Hepatocyte (in vitro differentiated cells): ENCODE measurements around the gene AUNIP. TPM values are rescaled to one million over a fixed set of nuclear protein-coding genes. Genes with fewer than 3 reads are reported as not detected.
A peak's percentile ranks its signal among the peaks of the same experiment; 100 is the strongest.

Experiments
- DNase-seq: peaks from one replicate; pipeline ENCODE4 v3.0.0-alpha.2; 2016; ENCODE audit warnings: low spot score
- H2AFZ ChIP-seq: fragments of 200-600 bp; sonication (generic); 2 replicates; pipeline ENCODE4 v1.6.0; 2016; ENCODE audit warnings: antibody characterized with exemption, mild to moderate bottlenecking
- H3K27ac ChIP-seq: fragments of 200-600 bp; sonication (generic); 2 replicates; pipeline ENCODE4 v1.5.1; 2016; ENCODE audit warnings: mild to moderate bottlenecking
- H3K27me3 ChIP-seq: fragments of 200-600 bp; sonication (generic); 2 replicates; pipeline ENCODE4 v1.6.1; 2016
- H3K36me3 ChIP-seq: fragments of 200-600 bp; sonication (generic); replicated peaks from 2 replicates; pipeline ENCODE4 v1.5.1; 2016; ENCODE audit warnings: low read depth; ENCODE audit not compliant: insufficient read depth
- H3K4me1 ChIP-seq: fragments of 200-600 bp; sonication (generic); 2 replicates; pipeline ENCODE4 v1.5.1; 2016; ENCODE audit warnings: mild to moderate bottlenecking, moderate library complexity; ENCODE audit not compliant: insufficient read depth
- H3K4me2 ChIP-seq: fragments of 200-600 bp; sonication (generic); 2 replicates; pipeline ENCODE4 v1.6.0; 2016
- H3K4me3 ChIP-seq: fragments of 200-600 bp; sonication (generic); 2 replicates; pipeline ENCODE4 v1.5.1; 2016; ENCODE audit warnings: mild to moderate bottlenecking
- H3K79me2 ChIP-seq: fragments of 200-600 bp; sonication (generic); 2 replicates; pipeline ENCODE4 v1.6.0; 2017; ENCODE audit warnings: mild to moderate bottlenecking
- H3K9me2 ChIP-seq: fragments of 200-600 bp; sonication (generic); replicated peaks from 2 replicates; pipeline ENCODE4 v1.6.0; 2017; ENCODE audit warnings: mild to moderate bottlenecking; ENCODE audit not compliant: insufficient read depth
- H3K9me3 ChIP-seq: fragments of 200-600 bp; sonication (generic); 2 replicates; pipeline ENCODE4 v1.5.1; 2016; ENCODE audit warnings: low read depth, mild to moderate bottlenecking
- H4K20me1 ChIP-seq: fragments of 200-600 bp; sonication (generic); 2 replicates; pipeline ENCODE4 v1.6.0; 2016; ENCODE audit warnings: mild to moderate bottlenecking; ENCODE audit not compliant: insufficient read depth, poor library complexity, severe bottlenecking
- CTCF ChIP-seq: fragments of 200-600 bp; sonication (generic); IDR thresholded peaks from 2 replicates; pipeline ENCODE4 v1.5.1; 2016; ENCODE audit warnings: antibody characterized with exemption, mild to moderate bottlenecking; ENCODE audit not compliant: poor library complexity
- EZH2 ChIP-seq: fragments of 200-600 bp; sonication (generic); IDR thresholded peaks from 2 replicates; pipeline ENCODE4 v1.6.1; 2016; ENCODE audit warnings: antibody characterized with exemption, mild to moderate bottlenecking, borderline replicate concordance
- EZH2phosphoT487 ChIP-seq: fragments of 200-600 bp; sonication (generic); IDR thresholded peaks from one replicate; pipeline ENCODE4 v1.6.1; 2018; ENCODE audit warnings: antibody characterized with exemption, mild to moderate bottlenecking, low read depth, moderate library complexity; ENCODE audit not compliant: unreplicated experiment, severe bottlenecking
- WGBS: methylation state at CpG from one replicate; pipeline ENCODE4 v1.1.6; 2016; ENCODE audit warnings: low lambda C conversion rate; ENCODE audit errors: missing lambda C conversion rate; 5-methylcytosine and 5-hydroxymethylcytosine counted together
- polyA plus RNA-seq: library from polyadenylated mRNA; unstranded; fragments of >200 nt; fragmentation: Nextera tagmentation; extraction: Ambion mirVana; gene quantifications from 2 replicates; pipeline ENCODE4 v1.2.1, GENCODE V29; 2016
- total RNA-seq: library from RNA; depleted of rRNA; stranded (reverse); fragments of >200 nt; gene quantifications from 2 replicates; pipeline ENCODE4 v1.2.3, GENCODE V29; 2014

Gene AUNIP
- total and polyA plus RNA-seq, 2 experiments from 2014 or later, result 0.41 to 1.3 TPM

GRCh38 chr1:25875154-25875855, 16.0 kb upstream of the AUNIP start, which contains the start of gene PAQR7:
Gene PAQR7 (minus strand): TSS chr1:25875708. CDS start chr1:25863839, 11,869 bp downstream.
- peak within 1 kb of the TSS; percentile 61 for H3K4me3 ChIP-seq
- no peaks in the 10 kb centered on the region for H3K27me3 ChIP-seq
- H4K20me1 ChIP-seq, result no peaks in the 10 kb centered on the region
- peaks cover 60% of the 10 kb centered on the region for H3K4me1 ChIP-seq
- no peaks in the 10 kb centered on the region for H3K36me3 ChIP-seq
- no peaks in the 10 kb centered on the region for H3K9me2 ChIP-seq
- WGBS, result 4% methylated on average over 18 of the region's 75 CpGs
- H3K4me2 ChIP-seq, result peak within 1 kb of the TSS; percentile 87
- peak within 1 kb of the TSS; percentile 74 for H2AFZ ChIP-seq
- peak within 1 kb of the TSS; percentile 95 for H3K27ac ChIP-seq
- H3K79me2 ChIP-seq, result peaks cover 35% of the 10 kb centered on the region
- TF ChIP-seq EZH2phosphoT487 (no peak), CTCF (peak; percentile 20)
- peak; percentile 92 for DNase-seq
- H3K9me3 ChIP-seq, result no peaks in the 10 kb centered on the region

DNA sequence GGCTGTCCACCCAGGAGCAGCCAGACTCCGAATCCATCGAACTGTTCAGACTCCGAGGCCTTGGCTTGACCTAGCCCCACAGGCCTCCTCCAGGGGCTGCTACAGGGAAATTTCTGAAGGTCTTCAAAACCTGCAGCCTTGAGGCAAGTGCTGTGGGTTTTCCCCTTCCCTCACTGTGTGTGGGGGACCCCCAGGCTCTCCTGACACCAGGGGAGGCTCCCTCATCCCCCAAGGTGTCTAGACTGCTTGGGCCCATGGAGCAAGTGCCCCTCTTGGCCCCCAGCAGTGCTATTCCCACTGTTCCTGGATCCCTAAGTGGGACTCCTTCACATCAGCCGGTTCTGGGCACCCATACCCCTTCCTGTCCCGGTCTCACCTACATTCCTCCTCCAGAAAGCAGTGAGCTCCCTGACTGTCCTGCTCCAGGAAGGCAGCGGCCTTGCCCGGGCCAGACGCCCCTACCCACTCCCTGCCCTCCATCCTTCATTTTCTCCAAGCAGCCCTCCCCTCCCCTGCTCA, 15.4 kb upstream of the AUNIP start:
- no peaks in the 10 kb centered on the region for H3K9me2 ChIP-seq
- no peaks in the 10 kb centered on the region for H4K20me1 ChIP-seq
- WGBS, result 62% methylated on average over 5 of the region's 8 CpGs
- H3K4me2 ChIP-seq, result peak overlapping the region; percentile 87
- H3K27ac ChIP-seq, result peak overlapping the region; percentile 95
- peak overlapping the region; percentile 74 for H2AFZ ChIP-seq
- DNase-seq, result peak; percentile 13
- TF ChIP-seq CTCF, result no peak
- no peak for TF ChIP-seq EZH2phosphoT487
- TF ChIP-seq EZH2, result no peak
- H3K36me3 ChIP-seq, result no peaks in the 10 kb centered on the region
- H3K4me3 ChIP-seq, result peak overlapping the region; percentile 61
- H3K9me3 ChIP-seq, result no peaks in the 10 kb centered on the region
- H3K27me3 ChIP-seq, result no peaks in the 10 kb centered on the region
- peaks cover 53% of the 10 kb centered on the region for H3K4me1 ChIP-seq
- peaks cover 35% of the 10 kb centered on the region for H3K79me2 ChIP-seq

DNA sequence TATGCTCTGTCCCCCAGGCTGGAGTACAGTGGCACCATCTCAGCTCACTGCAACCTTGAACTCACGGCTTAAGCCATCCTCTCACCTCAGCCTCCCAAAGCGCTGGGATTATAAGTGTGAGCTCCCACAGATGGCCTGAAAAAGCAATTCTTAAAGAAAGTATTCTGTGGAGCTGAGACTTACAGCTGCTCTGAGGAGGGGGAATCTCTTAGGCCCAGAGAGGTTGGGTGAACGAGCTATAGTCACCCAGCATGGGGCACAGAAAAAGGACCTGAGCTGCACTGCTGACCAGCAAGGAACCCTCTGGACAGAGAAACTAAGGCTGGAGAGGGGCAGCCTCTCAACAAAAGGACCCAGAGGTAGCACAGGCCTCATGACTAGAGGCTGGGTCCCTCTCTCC, 15.0 kb upstream of the AUNIP start:
- Histone ChIP-seq H3K9me2 (no peaks in the 10 kb centered on the region), H3K4me1 (peaks cover 49% of the 10 kb centered on the region), H3K4me3 (peak overlapping the region; percentile 61), H3K27me3 (no peaks in the 10 kb centered on the region), H3K27ac (peak overlapping the region; percentile 95), H3K4me2 (peak overlapping the region; percentile 87), H4K20me1 (no peaks in the 10 kb centered on the region), H2AFZ (no peak overlapping the region), H3K36me3 (no peaks in the 10 kb centered on the region), H3K9me3 (no peaks in the 10 kb centered on the region), H3K79me2 (peaks cover 35% of the 10 kb centered on the region)
- no peak for TF ChIP-seq CTCF
- no peak for TF ChIP-seq EZH2phosphoT487
- no peak for TF ChIP-seq EZH2
- DNase-seq, result no peak
- WGBS, result 98% methylated on average over 3 of the region's 3 CpGs
